ENCODE data around the gene ABCA6. TPM values are rescaled to one million over a fixed set of nuclear protein-coding genes. Genes with fewer than 3 reads are reported as not detected.
"Not testable (repeated sequence)": the region's sequence is repeated elsewhere in the genome, so short reads cannot be mapped to it uniquely, and the experiment has no call there.

The ABCA6 gene
- total and polyA plus RNA-seq, 4 experiments from 2014 or later: 0.53 to 0.67 TPM; not detected in 2

GRCh38 chr17:69088643-69089200 lies 53.0 kb downstream of the ABCA6 start:
- Histone ChIP-seq H3K4me1 (ENCODE audit: insufficient read depth, low read length) (no peaks in the 10 kb centered on the region), H3K9me3 (ENCODE audit: control insufficient read depth in 1 of 2, low read length in 2 of 2) (no peaks in the 10 kb centered on the region), H3K27ac (ENCODE audit: low read depth, low read length) (no peak overlapping the region), H3K27me3 (ENCODE audit: insufficient read depth, low read length) (no peaks in the 10 kb centered on the region), H3K4me3 (ENCODE audit: low read length in 2 of 2) (no peak overlapping the region), H3K36me3 (ENCODE audit: insufficient read depth, low read length) (no peaks in the 10 kb centered on the region)
- no peak overlapping the region for H3K4me3 Mint-ChIP-seq
- H3K4me1 Mint-ChIP-seq: peaks cover 0 to 5% (median 2%) of the 10 kb centered on the region in 4 donors
- no peaks in the 10 kb centered on the region for H3K36me3 Mint-ChIP-seq
- no peak overlapping the region for H3K27ac Mint-ChIP-seq
- DNase-seq: no peak
- H3K27me3 Mint-ChIP-seq: peaks cover 0 to 5% of the 10 kb centered on the region in 2 donors
- H3K9me3 Mint-ChIP-seq: peaks cover 0 to 2% (median 0%) of the 10 kb centered on the region in 8 donors
- ChIA-PET CTCF (ENCODE audit: partially characterized antibody) (no interaction called here), POLR2A (ENCODE audit: partially characterized antibody) (no interaction called here)
- intact Hi-C loops (cut with micrococcal nuclease): no loop called here

GRCh38 chr17:69086641-69087040 lies 55.1 kb downstream of the ABCA6 start:
- Mint-ChIP-seq H3K4me1 (no peaks in the 10 kb centered on the region), H3K27ac (no peak overlapping the region), H3K36me3 (no peaks in the 10 kb centered on the region), H3K9me3 (peaks cover 0 to 4% (median 3%) of the 10 kb centered on the region in 8 donors), H3K27me3 (no peaks in the 10 kb centered on the region), H3K4me3 (no peak overlapping the region)
- POLR2A ChIA-PET (ENCODE audit: partially characterized antibody): no interaction called here
- H3K27me3 ChIP-seq (ENCODE audit: insufficient read depth, low read length): no peaks in the 10 kb centered on the region
- intact Hi-C loops (cut with micrococcal nuclease): no loop called here
- CTCF ChIA-PET (ENCODE audit: partially characterized antibody): no interaction called here
- no peak for DNase-seq
- no peaks in the 10 kb centered on the region for H3K4me1 ChIP-seq (ENCODE audit: insufficient read depth, low read length)
- no peaks in the 10 kb centered on the region for H3K36me3 ChIP-seq (ENCODE audit: insufficient read depth, low read length)
- H3K27ac ChIP-seq (ENCODE audit: low read depth, low read length): no peak overlapping the region
- no peaks in the 10 kb centered on the region for H3K9me3 ChIP-seq (ENCODE audit: control insufficient read depth in 1 of 2, low read length in 2 of 2)
- H3K4me3 ChIP-seq (ENCODE audit: low read length in 2 of 2): no peak overlapping the region

- H3K27ac ChIP-seq (ENCODE audit: low read depth, low read length): no peak overlapping the region
- no peaks in the 10 kb centered on the region for H3K4me1 Mint-ChIP-seq
- peaks cover 0 to 9% (median 3%) of the 10 kb centered on the region in 8 donors for H3K9me3 Mint-ChIP-seq
- no peak overlapping the region for H3K4me3 ChIP-seq (ENCODE audit: low read length in 2 of 2)
- DNase-seq: no peak
- no peaks in the 10 kb centered on the region for H3K36me3 ChIP-seq (ENCODE audit: insufficient read depth, low read length)
- H3K4me3 Mint-ChIP-seq: no peak overlapping the region
- POLR2A ChIA-PET (ENCODE audit: partially characterized antibody): no interaction called here
- no peaks in the 10 kb centered on the region for H3K36me3 Mint-ChIP-seq
- intact Hi-C loops (cut with micrococcal nuclease): no loop called here
- H3K9me3 ChIP-seq (ENCODE audit: control insufficient read depth in 1 of 2, low read length in 2 of 2): no peaks in the 10 kb centered on the region
- no peaks in the 10 kb centered on the region for H3K27me3 Mint-ChIP-seq
- H3K27me3 ChIP-seq (ENCODE audit: insufficient read depth, low read length): no peaks in the 10 kb centered on the region
- H3K27ac Mint-ChIP-seq: no peak overlapping the region
- no peaks in the 10 kb centered on the region for H3K4me1 ChIP-seq (ENCODE audit: insufficient read depth, low read length)
- CTCF ChIA-PET (ENCODE audit: partially characterized antibody): no interaction called here
These were observed 56.8 kb downstream of the ABCA6 start for GRCh38 chr17:69084911-69085310.

- H3K36me3 Mint-ChIP-seq: peaks cover 0 to 5% of the 10 kb centered on the region in 2 donors
- CTCF ChIA-PET (ENCODE audit: partially characterized antibody): no interaction called here
These were observed 59.0 kb downstream of the ABCA6 start for GRCh38 chr17:69082696-69083095.

GRCh38 chr17:69078864-69079263 lies 62.8 kb downstream of the ABCA6 start:
- Mint-ChIP-seq H3K27ac (no peak overlapping the region), H3K4me3 (no peak overlapping the region), H3K27me3 (peaks cover 0 to 1% of the 10 kb centered on the region in 2 donors), H3K9me3 (peaks cover 0 to 36% (median 24%) of the 10 kb centered on the region in 8 donors), H3K4me1 (no peaks in the 10 kb centered on the region), H3K36me3 (peaks cover 2 to 5% of the 10 kb centered on the region in 2 donors)
- no peaks in the 10 kb centered on the region for H3K4me1 ChIP-seq (ENCODE audit: insufficient read depth, low read length)
- POLR2A ChIA-PET (ENCODE audit: partially characterized antibody): no interaction called here
- H3K27ac ChIP-seq (ENCODE audit: low read depth, low read length): no peak overlapping the region
- DNase-seq: no peak
- intact Hi-C loops (cut with micrococcal nuclease): no loop called here
- H3K27me3 ChIP-seq (ENCODE audit: insufficient read depth, low read length): no peaks in the 10 kb centered on the region
- H3K9me3 ChIP-seq (ENCODE audit: control insufficient read depth in 1 of 2, low read length in 2 of 2): no peaks in the 10 kb centered on the region
- no peak overlapping the region for H3K4me3 ChIP-seq (ENCODE audit: low read length in 2 of 2)
- no peaks in the 10 kb centered on the region for H3K36me3 ChIP-seq (ENCODE audit: insufficient read depth, low read length)
- CTCF ChIA-PET (ENCODE audit: partially characterized antibody): no interaction called here

More at GRCh38 chr17:69082696-69083095, 59.0 kb downstream of the ABCA6 start:
- H3K4me1 ChIP-seq (ENCODE audit: insufficient read depth, low read length): no peaks in the 10 kb centered on the region
- H3K9me3 Mint-ChIP-seq: peaks cover 0 to 9% (median 2%) of the 10 kb centered on the region in 8 donors
- H3K36me3 ChIP-seq (ENCODE audit: insufficient read depth, low read length): no peaks in the 10 kb centered on the region
- H3K4me1 Mint-ChIP-seq: no peaks in the 10 kb centered on the region
- no peak overlapping the region for H3K27ac ChIP-seq (ENCODE audit: low read depth, low read length)
- intact Hi-C loops (cut with micrococcal nuclease): no loop called here
- H3K4me3 Mint-ChIP-seq: no peak overlapping the region
- no peak overlapping the region for H3K4me3 ChIP-seq (ENCODE audit: low read length in 2 of 2)
- no peak overlapping the region for H3K27ac Mint-ChIP-seq
- no peak for DNase-seq
- no peaks in the 10 kb centered on the region for H3K27me3 ChIP-seq (ENCODE audit: insufficient read depth, low read length)
- no peaks in the 10 kb centered on the region for H3K9me3 ChIP-seq (ENCODE audit: control insufficient read depth in 1 of 2, low read length in 2 of 2)
- POLR2A ChIA-PET (ENCODE audit: partially characterized antibody): no interaction called here
- H3K27me3 Mint-ChIP-seq: no peaks in the 10 kb centered on the region

GRCh38 chr17:69075823-69076222 lies 65.9 kb downstream of the ABCA6 start:
- Histone ChIP-seq H3K27ac (ENCODE audit: low read depth, low read length) (no peak overlapping the region), H3K4me3 (ENCODE audit: low read length in 2 of 2) (no peak overlapping the region), H3K9me3 (ENCODE audit: control insufficient read depth in 1 of 2, low read length in 2 of 2) (no peaks in the 10 kb centered on the region), H3K36me3 (ENCODE audit: insufficient read depth, low read length) (no peaks in the 10 kb centered on the region), H3K27me3 (ENCODE audit: insufficient read depth, low read length) (no peaks in the 10 kb centered on the region), H3K4me1 (ENCODE audit: insufficient read depth, low read length) (peaks cover 6% of the 10 kb centered on the region)
- intact Hi-C loops (cut with micrococcal nuclease): no loop called here
- H3K27ac Mint-ChIP-seq: no peak overlapping the region
- H3K4me1 Mint-ChIP-seq: peaks cover 4 to 13% (median 6%) of the 10 kb centered on the region in 4 donors
- peaks cover 0 to 60% (median 47%) of the 10 kb centered on the region in 8 donors for H3K9me3 Mint-ChIP-seq
- ChIA-PET POLR2A (ENCODE audit: partially characterized antibody) (no interaction called here), CTCF (ENCODE audit: partially characterized antibody) (no interaction called here)
- no peak overlapping the region for H3K4me3 Mint-ChIP-seq
- no peak for DNase-seq
- H3K36me3 Mint-ChIP-seq: peaks cover 3 to 18% of the 10 kb centered on the region in 2 donors
- H3K27me3 Mint-ChIP-seq: peaks cover 0 to 1% of the 10 kb centered on the region in 2 donors

GRCh38 chr17:69073392-69073791 lies 68.3 kb downstream of the ABCA6 start:
- H3K4me1 ChIP-seq (ENCODE audit: insufficient read depth, low read length): peaks cover 12% of the 10 kb centered on the region
- H3K4me3 ChIP-seq (ENCODE audit: low read length in 2 of 2); H3K27ac ChIP-seq (ENCODE audit: low read depth, low read length); H3K27me3 Mint-ChIP-seq; POLR2A ChIA-PET (ENCODE audit: partially characterized antibody); H3K27ac Mint-ChIP-seq; H3K36me3 ChIP-seq (ENCODE audit: insufficient read depth, low read length); intact Hi-C loops (cut with micrococcal nuclease); CTCF ChIA-PET (ENCODE audit: partially characterized antibody); DNase-seq; H3K9me3 ChIP-seq (ENCODE audit: control insufficient read depth in 1 of 2, low read length in 2 of 2); H3K27me3 ChIP-seq (ENCODE audit: insufficient read depth, low read length): not testable (repeated sequence)
- peaks cover 3 to 13% of the 10 kb centered on the region in 2 donors for H3K36me3 Mint-ChIP-seq
- H3K4me1 Mint-ChIP-seq: peaks cover 6 to 20% (median 10%) of the 10 kb centered on the region in 4 donors
- peaks cover 0 to 60% (median 50%) of the 10 kb centered on the region in 8 donors for H3K9me3 Mint-ChIP-seq
- peak overlapping the region in 1 of 8 donors; percentile 44 for H3K4me3 Mint-ChIP-seq

Data from CD4-positive, alpha-beta memory T cell (primary cell).